CD4-positive, alpha-beta T cell treated with Interleukin-10 for 1 hour (primary cell): ENCODE data around the gene GSTT4.
"Not testable (repeated sequence)": the region's sequence is repeated elsewhere in the genome, so short reads cannot be mapped to it uniquely, and the experiment has no call there.

ENCODE experiments used
- DNase-seq: peaks from one replicate; pipeline ENCODE4 v3.0.0-alpha.2; 2020

Gene GSTT4

GRCh38 chr22:24024354-24024753 is 19.1 kb upstream of the GSTT4 start:
- DNase-seq: no peak

GRCh38 chr22:24023204-24023789 is 18.0 kb upstream of the GSTT4 start:
- DNase-seq: no peak

- no peak for DNase-seq
Measured at GRCh38 chr22:24021304-24021703, 16.1 kb upstream of the GSTT4 start.

GRCh38 chr22:24016156-24016555 is 10.9 kb upstream of the GSTT4 start:
- no peak for DNase-seq

- DNase-seq: no peak
Measured at GRCh38 chr22:24011735-24012068, 6.4 kb upstream of the GSTT4 start.

DNA sequence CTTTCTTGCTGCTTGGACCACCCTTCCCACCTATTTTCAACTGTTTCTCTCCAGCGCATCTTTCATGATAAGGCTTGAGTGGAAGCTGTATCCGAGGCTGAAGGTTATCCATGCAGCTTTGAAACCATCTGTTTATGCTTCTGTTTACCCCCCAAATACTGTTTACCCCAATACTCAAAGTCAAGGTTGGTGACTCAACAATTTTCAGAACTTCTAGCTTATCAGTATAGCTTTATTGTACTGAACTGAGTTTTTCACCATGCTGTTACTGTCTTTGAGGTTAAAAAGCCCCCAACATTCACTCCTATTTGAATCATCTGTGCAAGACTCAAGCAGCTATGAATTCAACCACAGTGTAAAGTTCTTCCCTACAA is 4.8 kb upstream of the GSTT4 start:
- DNase-seq: no peak

- no peak for DNase-seq
Measured at GRCh38 chr22:24009227-24010017, 4.2 kb upstream of the GSTT4 start.

DNA sequence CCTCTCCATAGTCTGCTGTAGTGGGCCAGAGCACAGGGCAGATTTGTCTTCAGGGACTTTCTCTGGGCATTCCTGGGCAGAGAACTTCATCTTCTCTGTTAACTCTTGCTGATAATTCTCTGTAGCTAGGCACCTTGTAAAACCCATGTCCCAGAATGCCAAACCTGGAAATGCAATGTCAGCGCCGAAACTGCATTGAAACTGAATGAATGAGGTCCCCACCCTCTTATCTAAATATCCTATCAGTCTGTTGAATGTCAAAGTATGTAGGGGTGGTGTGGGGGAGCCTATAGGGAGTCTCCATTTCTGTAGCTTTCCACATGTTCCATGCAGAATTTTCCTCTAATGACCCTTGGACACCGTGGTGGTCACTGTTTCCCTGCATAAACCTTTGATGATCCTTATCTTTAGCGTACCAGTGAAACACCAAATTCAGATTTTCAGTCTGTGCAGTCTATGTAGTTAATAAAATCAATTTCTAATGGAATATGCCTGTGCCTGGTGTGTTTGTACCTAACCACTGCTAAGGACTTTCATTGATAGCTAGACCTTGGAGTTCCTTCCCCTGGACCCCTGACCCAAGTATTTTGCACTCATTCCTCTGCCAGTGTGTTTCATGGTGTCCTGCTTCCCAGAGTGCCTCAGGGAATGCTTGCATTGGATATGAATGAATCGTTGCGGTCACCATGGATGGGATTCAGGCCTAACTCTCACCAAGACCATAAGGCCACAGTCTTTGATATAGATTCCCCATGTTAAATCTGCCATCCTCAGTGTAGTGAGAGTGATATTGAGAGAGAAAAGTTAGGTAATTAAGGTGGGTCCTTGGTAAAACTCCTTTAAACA is 3.4 kb upstream of the GSTT4 start:
- no peak for DNase-seq

DNA sequence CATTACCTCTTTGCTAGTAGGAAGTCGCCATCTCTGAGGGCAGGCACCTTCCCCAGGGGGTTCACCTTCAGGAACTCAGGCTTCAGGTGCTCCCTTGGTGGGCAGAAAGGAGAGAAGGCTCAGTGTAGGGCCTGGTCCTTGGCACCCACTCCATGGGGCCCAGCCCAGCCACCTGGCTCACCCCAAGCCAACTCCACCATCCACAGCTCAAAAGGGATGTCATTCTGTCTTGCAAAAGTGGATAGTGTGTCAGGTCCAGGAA is 2.7 kb upstream of the GSTT4 start:
- no peak for DNase-seq

DNA sequence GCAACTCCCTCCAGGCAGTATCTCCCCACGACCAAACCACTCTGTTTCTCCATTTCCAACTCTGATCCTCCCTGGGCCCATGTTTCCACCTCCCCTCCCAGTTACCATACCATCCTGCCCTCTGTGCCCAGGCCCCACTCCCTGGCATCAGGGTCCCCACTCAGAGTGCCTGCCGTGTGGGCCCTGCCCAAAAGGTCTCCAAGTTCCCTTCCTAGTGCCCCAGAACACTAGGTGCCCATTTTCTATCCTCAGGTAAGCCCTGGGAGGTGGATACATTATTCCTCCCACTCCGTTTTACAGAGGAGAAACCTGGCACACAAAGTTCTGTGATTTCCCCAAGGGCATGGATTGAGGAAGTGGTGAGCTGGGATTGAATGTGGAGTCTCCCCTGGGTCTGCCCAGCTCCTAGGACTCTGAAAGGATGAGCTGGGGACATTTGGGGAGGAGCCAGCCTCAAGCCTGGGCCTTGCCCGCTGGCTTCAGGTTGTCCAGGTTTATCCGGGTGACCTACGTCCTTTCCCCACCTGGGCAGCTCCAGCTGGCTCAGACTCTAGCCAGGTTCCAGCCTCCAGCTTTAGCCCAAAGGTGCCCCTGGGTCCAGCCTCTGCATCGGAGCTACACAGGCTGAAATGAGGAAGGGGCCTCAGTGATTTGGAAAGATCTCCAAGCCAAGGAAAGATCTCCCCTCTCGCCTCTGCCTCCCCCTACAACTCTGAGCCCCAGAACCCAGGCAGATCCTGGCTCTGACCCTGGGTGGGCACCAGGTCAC is 2.2 kb upstream of the GSTT4 start:
- DNase-seq: no peak

- no peak for DNase-seq
Measured at GRCh38 chr22:24006914-24007214, 1.6 kb upstream of the GSTT4 start.

DNA sequence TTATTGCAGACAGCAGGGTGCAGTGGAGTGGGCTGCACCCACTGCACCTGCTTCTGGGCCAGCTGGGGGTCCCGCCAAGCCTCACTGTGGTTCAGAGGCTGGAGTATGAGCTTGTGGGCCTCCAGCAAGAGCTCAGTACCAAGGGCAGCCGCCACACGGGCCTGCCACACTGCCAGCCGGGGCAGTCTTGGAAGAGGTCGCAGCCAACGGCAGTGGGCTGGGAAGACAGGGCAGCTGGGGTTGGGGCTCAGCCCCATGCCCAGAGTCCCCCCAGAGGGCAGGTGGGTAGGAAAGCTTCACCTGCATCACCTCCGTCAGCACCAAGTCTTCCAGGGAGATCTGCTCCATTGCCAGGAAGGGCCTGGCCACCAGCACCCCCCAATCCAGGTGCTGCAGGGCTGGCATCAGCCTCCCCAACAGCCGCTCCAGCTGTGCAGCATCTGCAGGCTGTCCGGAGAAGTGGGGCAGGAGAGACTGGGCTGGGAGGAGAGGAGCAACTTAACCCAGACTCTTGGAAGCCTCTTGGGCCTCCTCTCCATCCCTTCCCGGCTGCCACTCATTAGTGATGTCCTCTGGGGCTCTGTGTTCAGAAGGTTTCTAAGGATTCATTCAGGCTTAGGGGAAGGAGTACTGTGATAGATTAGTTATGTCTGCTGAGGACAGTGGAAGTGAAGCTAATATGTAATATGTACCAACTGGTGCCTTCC is 1.1 kb upstream of the GSTT4 start:
- no peak for DNase-seq

DNA sequence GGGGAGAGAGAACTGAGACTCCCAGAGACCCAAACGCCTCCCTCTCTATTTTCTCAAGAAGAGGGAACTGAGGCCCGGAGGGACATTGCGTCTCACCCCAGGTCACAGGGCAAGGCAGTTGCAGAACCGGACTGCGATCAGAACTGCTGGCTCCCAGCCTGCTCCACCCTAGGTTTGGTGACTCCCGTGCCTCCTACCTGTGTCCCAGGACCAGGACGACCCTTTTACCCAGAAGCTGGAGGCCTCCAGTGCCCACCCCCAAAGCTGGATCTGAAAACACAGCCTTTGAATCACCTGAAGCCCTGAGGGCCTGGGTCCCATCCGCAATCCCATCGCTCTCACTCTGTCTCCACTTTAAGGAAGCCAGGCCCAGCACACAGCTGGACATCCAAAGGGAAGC is 1.4 kb downstream of the GSTT4 start:
- DNase-seq: no peak

DNA sequence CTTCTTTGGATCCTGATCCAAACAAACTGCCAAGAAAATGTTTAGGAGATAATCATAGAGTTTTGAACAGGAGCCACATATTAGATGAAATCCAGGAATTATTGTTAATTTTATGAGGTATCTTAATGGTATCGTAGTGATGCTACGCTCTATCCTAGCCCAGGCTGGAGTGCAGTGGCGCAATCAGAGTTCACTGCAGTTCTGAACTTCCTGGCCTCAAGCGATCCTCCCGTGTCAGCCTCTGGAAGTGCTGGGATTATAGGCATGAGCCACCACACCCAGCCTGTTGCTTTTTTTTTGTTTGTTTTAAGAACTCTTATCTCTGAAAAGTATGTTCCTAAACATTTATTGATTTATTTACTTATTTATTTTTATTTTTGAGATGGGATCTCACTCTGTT is 2.4 kb downstream of the GSTT4 start:
- DNase-seq: no peak

- DNase-seq: no peak
Measured at GRCh38 chr22:24002272-24002671, 3.0 kb downstream of the GSTT4 start.

DNA sequence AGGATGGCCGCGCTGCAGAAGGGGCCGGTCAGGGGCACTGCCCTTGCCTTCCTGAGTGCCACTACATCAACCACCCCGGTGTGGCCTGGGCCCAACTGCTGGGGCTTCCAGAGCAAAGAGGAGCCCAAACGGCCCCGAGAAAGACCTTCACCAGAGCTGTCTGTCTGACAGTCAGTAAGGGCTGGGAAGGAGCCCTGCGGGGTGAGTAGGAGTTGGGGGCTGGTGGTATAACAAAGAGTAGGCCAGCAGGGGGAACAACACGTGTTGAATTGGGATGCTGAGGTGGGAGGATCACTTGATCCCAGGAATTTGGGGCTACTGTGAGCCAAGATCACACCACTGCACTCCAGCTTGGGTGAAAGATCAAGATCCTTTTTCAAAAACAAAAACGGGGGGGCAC is 3.9 kb downstream of the GSTT4 start:
- no peak for DNase-seq

GRCh38 chr22:23999779-24000178 is 5.5 kb downstream of the GSTT4 start:
- DNase-seq: not testable (repeated sequence)

DNA sequence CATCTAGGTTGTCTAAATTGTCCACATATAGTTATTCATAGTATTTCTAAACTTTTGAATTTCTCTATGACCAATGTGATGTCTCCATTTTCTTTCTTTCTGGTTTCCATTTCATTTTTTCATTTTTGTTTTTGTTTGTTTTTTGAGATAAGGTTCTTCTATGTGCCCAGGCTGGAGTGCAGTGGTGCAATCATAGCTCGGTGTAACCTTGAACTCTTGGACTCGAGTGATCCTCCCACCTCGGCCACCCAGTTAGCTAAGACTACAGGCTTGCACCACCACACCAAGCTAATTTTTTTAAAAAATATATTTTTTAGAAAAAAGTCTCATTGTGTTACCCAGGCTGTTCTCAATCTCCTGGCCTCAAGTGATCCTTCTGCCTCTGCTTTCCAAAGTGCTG is 8.2 kb downstream of the GSTT4 start:
- DNase-seq: no peak

- not testable (repeated sequence) for DNase-seq
Measured at GRCh38 chr22:23993581-23994177, 11.6 kb downstream of the GSTT4 start.

- DNase-seq: not testable (repeated sequence)
Measured at GRCh38 chr22:23993080-23993479, 12.2 kb downstream of the GSTT4 start.

DNA sequence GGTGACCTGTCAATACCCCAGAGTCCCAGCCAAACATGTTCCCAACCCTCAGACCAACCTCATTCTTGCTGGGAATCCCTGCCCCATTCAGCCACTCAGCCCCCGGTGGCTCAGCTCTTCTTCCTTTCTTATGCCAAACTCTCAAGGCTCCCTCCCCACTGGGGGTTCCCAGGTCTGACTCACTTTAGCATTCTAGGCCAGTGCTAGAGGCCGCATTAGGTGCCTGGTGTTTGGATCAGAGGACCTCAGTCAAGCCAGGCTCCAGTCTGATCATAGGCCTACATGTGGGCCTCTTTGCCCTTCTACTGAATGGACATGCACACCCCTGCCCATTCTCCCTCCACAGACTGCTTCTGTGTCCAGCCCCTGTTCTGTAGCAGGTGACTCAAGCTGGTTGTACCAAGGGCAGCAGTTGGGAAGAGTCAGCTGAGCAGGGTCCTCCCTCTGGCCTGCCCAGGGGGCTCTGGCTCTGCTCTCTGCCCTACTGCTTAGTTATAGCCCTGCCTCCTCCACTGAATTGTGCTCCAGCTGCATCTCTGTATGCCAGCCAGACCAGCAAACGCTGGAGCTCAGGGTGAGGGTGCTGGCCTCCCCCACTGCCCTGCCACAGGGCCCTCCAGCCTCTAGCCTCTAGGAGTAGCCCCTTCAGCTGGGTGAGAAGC is 15.5 kb downstream of the GSTT4 start:
- not testable (repeated sequence) for DNase-seq

GRCh38 chr22:23986538-23987178 is 18.6 kb downstream of the GSTT4 start:
- not testable (repeated sequence) for DNase-seq
